HepG2 (cell line): ENCODE measurements around the gene RPL19.

Experiments
- PHF21A ChIP-seq: sonication (generic); formaldehyde crosslinking; IDR thresholded peaks from 2 replicates; pipeline ENCODE4 v1.5.0; 2020; ENCODE audit warnings: mild to moderate bottlenecking, missing genetic modification reagents
- ZFP82 ChIP-seq: sonication (generic); formaldehyde crosslinking; IDR thresholded peaks from 2 replicates; pipeline ENCODE4 v1.5.1; 2020; ENCODE audit warnings: mild to moderate bottlenecking, missing genetic modification reagents, borderline replicate concordance

DNA sequence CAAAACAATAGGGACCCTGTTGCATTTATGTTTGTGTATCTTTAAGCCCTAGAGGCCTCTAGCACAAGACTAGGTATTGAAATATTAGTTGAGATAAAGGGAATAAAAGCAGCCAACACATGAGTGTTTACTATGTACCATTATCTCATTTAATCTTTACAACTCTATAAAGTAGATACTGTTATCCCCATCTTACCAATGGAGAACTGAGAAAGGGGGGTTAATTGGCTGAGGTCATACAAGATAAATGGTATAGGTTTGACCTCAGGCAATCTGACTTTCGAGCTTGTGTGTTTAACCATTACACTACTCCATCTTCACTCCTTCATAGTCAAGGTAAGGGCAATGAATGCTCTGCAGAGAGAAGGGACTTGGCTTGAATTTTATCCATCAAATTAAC is 51.9 kb downstream of the RPL19 start:
- TF ChIP-seq ZFP82, result no peak
- TF ChIP-seq PHF21A (CRISPR knock-in tag), result no peak
